K562 (cell line): ENCODE results near the gene SETD3.

Source experiments
- C11orf30 ChIP-seq: fragments of 450-650 bp; IDR thresholded peaks from 2 replicates; pipeline ENCODE4 v1.6.1; 2016; ENCODE audit warnings: low read depth, mild to moderate bottlenecking
- CBFB ChIP-seq: sonication (generic); formaldehyde crosslinking; IDR thresholded peaks from 2 replicates; pipeline ENCODE4 v1.4.0; 2020; ENCODE audit warnings: mild to moderate bottlenecking, missing genetic modification reagents
- CTCF ChIP-seq, 3 experiments: IDR thresholded peaks in 2 of 3; conservative IDR thresholded peaks in 1 of 3; 2 replicates each; pipeline ENCODE4 v1.5.1; 2011 to 2012; ENCODE audit warnings: low read length in 3 of 3, mild to moderate bottlenecking in 3 of 3, control low read depth in 2 of 3, improper control_type of control experiment in 1 of 3, inconsistent platforms in 1 of 3, low read depth in 1 of 3, mixed read lengths in 1 of 3, moderate library complexity in 1 of 3; ENCODE audit not compliant: insufficient read depth in 2 of 3
- POLR2AphosphoS5 ChIP-seq: IDR thresholded peaks from 2 replicates; pipeline ENCODE4 v1.6.1; 2011; ENCODE audit warnings: mild to moderate bottlenecking, low read depth, low read length, moderate library complexity; ENCODE audit not compliant: control insufficient read depth, insufficient read depth

- TF ChIP-seq C11orf30 (no peak), CTCF (IDR thresholded peaks at IDR 0.05 in 2 of 3, conservative IDR thresholded peaks at IDR 0.05 in 1 of 3; ENCODE audit: insufficient read depth in 2 of 3, low read depth in 1 of 3, low read length in 3 of 3) (no peak), POLR2AphosphoS5 (no peak), CBFB (CRISPR knock-in tag) (no peak)
Observed at GRCh38 chr14:99514552-99515300, 34.1 kb upstream of the SETD3 start.
